Endothelial cell (in vitro differentiated cells): Measurements from ENCODE around the gene PRR12. TPM values are rescaled to one million over a fixed set of nuclear protein-coding genes. Genes with fewer than 3 reads are reported as not detected.

Source experiments
- DNase-seq: peaks from one replicate; pipeline ENCODE4 v3.0.0; 2021; ENCODE audit warnings: low spot score
- H3K27ac Mint-ChIP-seq: one replicate; pipeline ENCODE4 v1.8.0; 2021; ENCODE audit warnings: mixed read lengths, inconsistent platforms; ENCODE audit not compliant: unreplicated experiment
- H3K27me3 Mint-ChIP-seq: one replicate; pipeline ENCODE4 v1.8.0; 2021; ENCODE audit warnings: mild to moderate bottlenecking, moderate library complexity, mixed read lengths, inconsistent platforms; ENCODE audit not compliant: unreplicated experiment
- H3K36me3 Mint-ChIP-seq: one replicate; pipeline ENCODE4 v1.8.0; 2021; ENCODE audit warnings: mild to moderate bottlenecking, low read depth, mixed read lengths, inconsistent platforms; ENCODE audit not compliant: unreplicated experiment
- H3K4me1 Mint-ChIP-seq: one replicate; pipeline ENCODE4 v1.8.0; 2021; ENCODE audit warnings: mild to moderate bottlenecking, mixed read lengths, inconsistent platforms; ENCODE audit not compliant: unreplicated experiment
- H3K4me3 Mint-ChIP-seq: one replicate; pipeline ENCODE4 v1.8.0; 2021; ENCODE audit warnings: mild to moderate bottlenecking, mixed read lengths, inconsistent platforms; ENCODE audit not compliant: unreplicated experiment
- H3K9me3 Mint-ChIP-seq: one replicate; pipeline ENCODE4 v1.8.0; 2021; ENCODE audit warnings: mixed read lengths, inconsistent platforms; ENCODE audit not compliant: unreplicated experiment
- long read RNA-seq: library from polyadenylated mRNA; unstranded; transcript quantifications from one replicate; pipeline ENCODE4 v2.0.0, GENCODE V29; 2020; ENCODE audit not compliant: unreplicated experiment
- total RNA-seq: library from RNA; stranded (reverse); fragmentation: NEBNext Ultra II Directional; extraction: Animal tissue kit (Norgen Biotek cat#: 25700); gene quantifications from one replicate; pipeline ENCODE4 v1.2.1, GENCODE V29; 2021; ENCODE audit not compliant: unreplicated experiment
- TF ChIP-seq, protein P1 (sequence below): fragments of 200-600 bp; sonication (generic); IDR thresholded peaks from one replicate; pipeline ENCODE4 v1.5.0; 2021; ENCODE audit warnings: antibody characterized with exemption; ENCODE audit not compliant: unreplicated experiment

Gene PRR12, protein sequence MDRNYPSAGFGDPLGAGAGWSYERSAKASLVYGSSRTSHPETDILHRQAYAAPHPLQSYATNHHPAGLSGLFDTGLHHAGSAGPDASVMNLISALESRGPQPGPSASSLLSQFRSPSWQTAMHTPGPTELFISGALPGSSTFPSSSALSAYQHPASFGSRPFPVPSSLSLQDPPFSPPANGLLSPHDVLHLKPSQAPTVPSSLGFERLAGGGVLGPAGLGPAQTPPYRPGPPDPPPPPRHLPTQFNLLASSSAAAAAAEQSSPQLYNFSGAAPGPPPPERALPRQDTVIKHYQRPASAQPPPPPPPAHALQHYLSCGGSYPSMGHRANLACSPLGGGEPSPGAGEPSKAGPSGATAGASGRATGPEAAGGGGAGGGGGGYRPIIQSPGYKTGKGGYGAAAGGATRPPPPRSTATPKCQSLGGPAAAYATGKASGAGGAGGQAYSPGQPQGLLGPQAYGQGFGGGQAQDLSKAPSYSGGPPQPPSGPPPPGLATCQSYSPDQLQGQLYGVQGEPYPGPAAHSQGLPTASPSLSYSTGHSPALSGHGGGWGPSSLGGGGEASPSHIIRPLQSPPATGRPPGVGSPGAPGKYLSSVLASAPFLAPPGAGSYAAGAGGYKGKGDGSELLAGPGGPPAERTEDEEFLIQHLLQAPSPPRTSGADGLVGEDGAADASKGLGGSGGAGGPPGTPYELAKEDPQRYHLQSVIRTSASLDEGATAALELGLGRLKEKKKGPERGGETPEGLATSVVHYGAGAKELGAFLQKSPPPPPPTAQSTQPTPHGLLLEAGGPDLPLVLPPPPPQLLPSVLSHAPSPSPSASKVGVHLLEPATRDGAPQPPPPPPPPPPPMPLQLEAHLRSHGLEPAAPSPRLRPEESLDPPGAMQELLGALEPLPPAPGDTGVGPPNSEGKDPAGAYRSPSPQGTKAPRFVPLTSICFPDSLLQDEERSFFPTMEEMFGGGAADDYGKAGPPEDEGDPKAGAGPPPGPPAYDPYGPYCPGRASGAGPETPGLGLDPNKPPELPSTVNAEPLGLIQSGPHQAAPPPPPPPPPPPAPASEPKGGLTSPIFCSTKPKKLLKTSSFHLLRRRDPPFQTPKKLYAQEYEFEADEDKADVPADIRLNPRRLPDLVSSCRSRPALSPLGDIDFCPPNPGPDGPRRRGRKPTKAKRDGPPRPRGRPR (N-terminal part only)
- 38.8 TPM for total RNA-seq
- long read RNA-seq, partial matches to known transcripts = 1 of 1 reads
- long read RNA-seq, other reads (novel, unspliced or antisense) = 0 of 1 reads

DNA sequence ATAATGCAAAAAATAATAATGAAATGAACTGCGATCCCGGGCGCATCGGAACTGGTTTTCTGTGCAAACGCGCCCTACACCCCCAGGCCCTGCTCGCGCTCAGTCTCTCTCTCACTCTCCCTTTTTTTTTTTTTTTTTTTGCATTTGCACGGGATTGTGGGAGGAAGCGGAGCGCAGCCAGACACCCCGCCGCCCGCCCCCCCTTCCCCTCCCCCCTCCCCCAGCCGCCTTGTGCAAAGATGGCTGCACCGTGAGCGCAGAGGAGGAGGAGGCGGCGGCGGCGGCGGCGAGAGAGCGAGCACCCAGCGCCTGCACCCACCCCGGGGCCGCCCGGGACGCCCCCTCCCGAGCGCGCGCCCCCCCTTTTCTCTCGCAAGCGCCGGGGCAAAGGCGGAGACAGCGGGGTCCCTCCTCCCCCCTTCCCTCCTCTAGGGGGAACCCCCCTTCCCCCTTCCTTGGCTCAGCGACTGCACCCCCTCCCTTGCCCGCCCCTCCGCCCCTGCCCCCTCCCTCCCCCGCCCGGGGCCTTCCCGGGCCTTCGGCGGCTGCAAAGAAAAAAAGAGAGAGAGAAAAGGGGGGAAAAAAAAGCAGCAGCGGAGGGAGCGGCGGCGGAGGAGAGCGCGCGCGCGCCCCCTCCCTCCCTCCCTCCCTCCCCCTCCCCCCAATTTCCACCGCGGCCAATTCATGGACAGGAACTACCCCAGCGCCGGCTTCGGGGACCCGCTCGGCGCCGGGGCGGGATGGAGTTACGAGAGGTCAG is at the start of gene PRR12:
TSS of gene PRR12 (plus strand) at position 212 of the 760 bp plus-strand sequence. CDS start at position 685, 473 bp downstream.
- peak; percentile 45 for DNase-seq
- H3K27me3 Mint-ChIP-seq = peaks cover 12% of the 10 kb centered on the region
- peak within 1 kb of the TSS; percentile 93 for H3K27ac Mint-ChIP-seq
- H3K4me3 Mint-ChIP-seq = peak within 1 kb of the TSS; percentile 95
- TF ChIP-seq, protein P1, sequence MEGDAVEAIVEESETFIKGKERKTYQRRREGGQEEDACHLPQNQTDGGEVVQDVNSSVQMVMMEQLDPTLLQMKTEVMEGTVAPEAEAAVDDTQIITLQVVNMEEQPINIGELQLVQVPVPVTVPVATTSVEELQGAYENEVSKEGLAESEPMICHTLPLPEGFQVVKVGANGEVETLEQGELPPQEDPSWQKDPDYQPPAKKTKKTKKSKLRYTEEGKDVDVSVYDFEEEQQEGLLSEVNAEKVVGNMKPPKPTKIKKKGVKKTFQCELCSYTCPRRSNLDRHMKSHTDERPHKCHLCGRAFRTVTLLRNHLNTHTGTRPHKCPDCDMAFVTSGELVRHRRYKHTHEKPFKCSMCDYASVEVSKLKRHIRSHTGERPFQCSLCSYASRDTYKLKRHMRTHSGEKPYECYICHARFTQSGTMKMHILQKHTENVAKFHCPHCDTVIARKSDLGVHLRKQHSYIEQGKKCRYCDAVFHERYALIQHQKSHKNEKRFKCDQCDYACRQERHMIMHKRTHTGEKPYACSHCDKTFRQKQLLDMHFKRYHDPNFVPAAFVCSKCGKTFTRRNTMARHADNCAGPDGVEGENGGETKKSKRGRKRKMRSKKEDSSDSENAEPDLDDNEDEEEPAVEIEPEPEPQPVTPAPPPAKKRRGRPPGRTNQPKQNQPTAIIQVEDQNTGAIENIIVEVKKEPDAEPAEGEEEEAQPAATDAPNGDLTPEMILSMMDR = no peak
- H3K9me3 Mint-ChIP-seq = no peaks in the 10 kb centered on the region
- peaks cover 21% of the 10 kb centered on the region for H3K4me1 Mint-ChIP-seq
- H3K36me3 Mint-ChIP-seq = peaks cover 12% of the 10 kb centered on the region

DNA sequence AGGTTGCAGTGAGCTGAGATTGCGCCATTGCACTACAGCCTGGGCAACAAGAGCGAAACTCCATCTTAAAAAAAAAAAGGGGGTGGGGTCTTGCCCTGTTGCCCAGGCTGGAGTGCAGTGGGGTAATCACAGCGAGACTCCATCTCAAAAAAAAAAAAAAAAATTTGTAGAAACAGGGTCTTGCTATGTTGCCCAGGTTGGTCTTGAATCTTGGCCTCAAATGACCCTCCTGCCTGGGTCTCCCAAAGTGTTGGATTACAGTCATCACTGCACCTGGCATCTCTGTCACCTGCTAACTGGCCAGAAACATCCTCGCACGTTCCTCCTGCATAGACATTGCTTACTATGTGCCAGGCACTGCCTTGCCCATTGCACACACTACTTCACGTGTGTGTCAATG is 49.1 kb upstream of the PRR12 start:
- TF ChIP-seq, protein P1 = no peak
- no peaks in the 10 kb centered on the region for H3K9me3 Mint-ChIP-seq
- H3K4me3 Mint-ChIP-seq = peak overlapping the region; percentile 10
- peaks cover 2% of the 10 kb centered on the region for H3K4me1 Mint-ChIP-seq
- H3K27me3 Mint-ChIP-seq = peaks cover 2% of the 10 kb centered on the region
- no peak for DNase-seq
- no peak overlapping the region for H3K27ac Mint-ChIP-seq
- peaks cover 12% of the 10 kb centered on the region for H3K36me3 Mint-ChIP-seq

DNA sequence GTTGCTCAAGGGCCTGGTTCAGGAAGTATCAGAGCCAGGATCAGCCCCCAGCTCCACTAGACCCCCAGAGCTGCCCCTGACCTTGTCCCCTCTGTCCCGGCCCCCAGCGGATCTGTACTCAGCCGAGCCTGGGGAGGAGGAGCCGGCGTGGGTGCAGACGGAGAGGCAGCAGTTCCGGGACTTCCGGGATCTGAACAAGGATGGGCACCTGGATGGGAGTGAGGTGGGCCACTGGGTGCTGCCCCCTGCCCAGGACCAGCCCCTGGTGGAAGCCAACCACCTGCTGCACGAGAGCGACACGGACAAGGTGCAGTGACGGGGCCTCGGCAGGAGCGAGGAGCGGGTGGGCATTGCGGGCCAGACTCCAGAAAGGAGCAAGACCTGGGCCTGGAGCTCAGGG is 48.5 kb upstream of the PRR12 start:
- no peak overlapping the region for H3K27ac Mint-ChIP-seq
- TF ChIP-seq, protein P1 = no peak
- peaks cover 2% of the 10 kb centered on the region for H3K27me3 Mint-ChIP-seq
- peaks cover 12% of the 10 kb centered on the region for H3K36me3 Mint-ChIP-seq
- peak overlapping the region; percentile 10 for H3K4me3 Mint-ChIP-seq
- peaks cover 3% of the 10 kb centered on the region for H3K4me1 Mint-ChIP-seq
- H3K9me3 Mint-ChIP-seq = no peaks in the 10 kb centered on the region
- no peak for DNase-seq

DNA sequence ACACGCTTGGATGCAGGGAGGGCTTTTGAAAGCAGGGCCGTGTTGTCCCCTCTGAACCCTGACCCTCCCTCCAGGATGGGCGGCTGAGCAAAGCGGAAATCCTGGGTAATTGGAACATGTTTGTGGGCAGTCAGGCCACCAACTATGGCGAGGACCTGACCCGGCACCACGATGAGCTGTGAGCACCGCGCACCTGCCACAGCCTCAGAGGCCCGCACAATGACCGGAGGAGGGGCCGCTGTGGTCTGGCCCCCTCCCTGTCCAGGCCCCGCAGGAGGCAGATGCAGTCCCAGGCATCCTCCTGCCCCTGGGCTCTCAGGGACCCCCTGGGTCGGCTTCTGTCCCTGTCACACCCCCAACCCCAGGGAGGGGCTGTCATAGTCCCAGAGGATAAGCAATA is 48.0 kb upstream of the PRR12 start:
- no peak overlapping the region for H3K4me3 Mint-ChIP-seq
- peaks cover 3% of the 10 kb centered on the region for H3K4me1 Mint-ChIP-seq
- H3K27me3 Mint-ChIP-seq = peaks cover 2% of the 10 kb centered on the region
- no peaks in the 10 kb centered on the region for H3K9me3 Mint-ChIP-seq
- TF ChIP-seq, protein P1 = no peak
- H3K27ac Mint-ChIP-seq = no peak overlapping the region
- H3K36me3 Mint-ChIP-seq = peaks cover 12% of the 10 kb centered on the region
- DNase-seq = no peak
